Measurements from ENCODE around the gene ARID1B. TPM values are rescaled to one million over a fixed set of nuclear protein-coding genes. Genes with fewer than 3 reads are reported as not detected.

ARID1B gene
- total and polyA plus RNA-seq, 8 donors: 67.6 to 102 (median 99.0) TPM

GRCh38 chr6:156839591-156840001 lies 62.4 kb downstream of the ARID1B start:
- intact Hi-C loops (cut with DNase I): no loop called here

GRCh38 chr6:156840136-156840535 lies 63.0 kb downstream of the ARID1B start:
- no peak for DNase-seq
- H3K36me3 ChIP-seq: no peaks in the 10 kb centered on the region
- intact Hi-C loops (cut with DNase I): no loop called here
- no peak overlapping the region for H3K4me3 ChIP-seq
- no peaks in the 10 kb centered on the region for H3K27me3 ChIP-seq
- peak overlapping the region in 1 of 2 donors; percentile 43 for H3K27ac ChIP-seq
- no peak for ATAC-seq
- peaks cover 0 to 54% of the 10 kb centered on the region in 2 donors for H3K4me1 ChIP-seq
- no peaks in the 10 kb centered on the region for H3K9me3 ChIP-seq
- no peak for TF ChIP-seq CTCF (IDR thresholded peaks at IDR 0.05)

More at GRCh38 chr6:156839591-156840001, 62.4 kb downstream of the ARID1B start:
- no peaks in the 10 kb centered on the region for H3K9me3 ChIP-seq
- H3K27me3 ChIP-seq: no peaks in the 10 kb centered on the region
- H3K4me1 ChIP-seq: peaks cover 0 to 49% of the 10 kb centered on the region in 2 donors
- ATAC-seq (peak; percentile 27), DNase-seq (no peak)
- H3K27ac ChIP-seq: no peak overlapping the region
- no peaks in the 10 kb centered on the region for H3K36me3 ChIP-seq
- no peak for TF ChIP-seq CTCF (IDR thresholded peaks at IDR 0.05)
- no peak overlapping the region for H3K4me3 ChIP-seq

- Histone ChIP-seq H3K27ac (peak overlapping the region in 1 of 2 donors; percentile 43), H3K4me3 (no peak overlapping the region), H3K9me3 (no peaks in the 10 kb centered on the region), H3K27me3 (no peaks in the 10 kb centered on the region), H3K4me1 (peaks cover 0 to 58% of the 10 kb centered on the region in 2 donors), H3K36me3 (no peaks in the 10 kb centered on the region)
- DNase-seq (no peak), ATAC-seq (no peak)
- TF ChIP-seq CTCF (IDR thresholded peaks at IDR 0.05): no peak
- intact Hi-C loops (cut with DNase I): no loop called here
These were observed 63.4 kb downstream of the ARID1B start for GRCh38 chr6:156840606-156841005.

- peaks cover 0 to 67% of the 10 kb centered on the region in 2 donors for H3K4me1 ChIP-seq
- H3K27me3 ChIP-seq: no peaks in the 10 kb centered on the region
These were observed 64.3 kb downstream of the ARID1B start for GRCh38 chr6:156841508-156841907.

More at GRCh38 chr6:156841508-156841907, 64.3 kb downstream of the ARID1B start:
- TF ChIP-seq CTCF (IDR thresholded peaks at IDR 0.05): no peak
- Histone ChIP-seq H3K9me3 (no peaks in the 10 kb centered on the region), H3K27ac (no peak overlapping the region), H3K4me3 (no peak overlapping the region), H3K36me3 (no peaks in the 10 kb centered on the region)
- ATAC-seq (no peak), DNase-seq (no peak)
- intact Hi-C loops (cut with DNase I): no loop called here
